GM12873 (cell line): ENCODE measurements around the gene LRTM2.

Experiments used
- TF ChIP-seq, protein P1 (sequence below): IDR thresholded peaks from 2 replicates; pipeline ENCODE4 v1.5.1; 2012; ENCODE audit warnings: low read depth, mild to moderate bottlenecking, moderate library complexity, low read length, control low read depth; ENCODE audit not compliant: insufficient read depth; ENCODE audit errors: missing control alignments

LRTM2 gene

DNA sequence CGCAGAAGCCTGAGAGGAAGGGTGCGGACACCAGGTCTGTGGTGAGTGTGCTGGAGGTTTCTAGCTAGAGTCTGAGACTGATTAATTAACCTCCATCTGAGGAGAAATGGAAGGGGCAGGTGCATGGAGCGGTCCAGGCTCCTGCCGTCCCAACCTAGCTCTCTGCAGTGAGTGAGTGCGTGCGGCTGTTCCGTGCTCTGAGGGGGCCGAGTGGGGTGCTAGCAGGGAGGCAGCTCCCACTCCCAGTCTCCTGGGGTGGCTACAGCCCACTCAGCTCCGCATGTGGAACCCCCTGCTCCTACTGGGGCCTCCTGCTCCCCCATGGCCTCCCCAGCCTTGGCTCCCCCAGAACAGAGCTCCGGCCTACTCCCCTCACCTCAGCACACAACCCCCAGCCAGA is 2.9 kb downstream of the LRTM2 start:
- TF ChIP-seq, protein P1, sequence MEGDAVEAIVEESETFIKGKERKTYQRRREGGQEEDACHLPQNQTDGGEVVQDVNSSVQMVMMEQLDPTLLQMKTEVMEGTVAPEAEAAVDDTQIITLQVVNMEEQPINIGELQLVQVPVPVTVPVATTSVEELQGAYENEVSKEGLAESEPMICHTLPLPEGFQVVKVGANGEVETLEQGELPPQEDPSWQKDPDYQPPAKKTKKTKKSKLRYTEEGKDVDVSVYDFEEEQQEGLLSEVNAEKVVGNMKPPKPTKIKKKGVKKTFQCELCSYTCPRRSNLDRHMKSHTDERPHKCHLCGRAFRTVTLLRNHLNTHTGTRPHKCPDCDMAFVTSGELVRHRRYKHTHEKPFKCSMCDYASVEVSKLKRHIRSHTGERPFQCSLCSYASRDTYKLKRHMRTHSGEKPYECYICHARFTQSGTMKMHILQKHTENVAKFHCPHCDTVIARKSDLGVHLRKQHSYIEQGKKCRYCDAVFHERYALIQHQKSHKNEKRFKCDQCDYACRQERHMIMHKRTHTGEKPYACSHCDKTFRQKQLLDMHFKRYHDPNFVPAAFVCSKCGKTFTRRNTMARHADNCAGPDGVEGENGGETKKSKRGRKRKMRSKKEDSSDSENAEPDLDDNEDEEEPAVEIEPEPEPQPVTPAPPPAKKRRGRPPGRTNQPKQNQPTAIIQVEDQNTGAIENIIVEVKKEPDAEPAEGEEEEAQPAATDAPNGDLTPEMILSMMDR = no peak

DNA sequence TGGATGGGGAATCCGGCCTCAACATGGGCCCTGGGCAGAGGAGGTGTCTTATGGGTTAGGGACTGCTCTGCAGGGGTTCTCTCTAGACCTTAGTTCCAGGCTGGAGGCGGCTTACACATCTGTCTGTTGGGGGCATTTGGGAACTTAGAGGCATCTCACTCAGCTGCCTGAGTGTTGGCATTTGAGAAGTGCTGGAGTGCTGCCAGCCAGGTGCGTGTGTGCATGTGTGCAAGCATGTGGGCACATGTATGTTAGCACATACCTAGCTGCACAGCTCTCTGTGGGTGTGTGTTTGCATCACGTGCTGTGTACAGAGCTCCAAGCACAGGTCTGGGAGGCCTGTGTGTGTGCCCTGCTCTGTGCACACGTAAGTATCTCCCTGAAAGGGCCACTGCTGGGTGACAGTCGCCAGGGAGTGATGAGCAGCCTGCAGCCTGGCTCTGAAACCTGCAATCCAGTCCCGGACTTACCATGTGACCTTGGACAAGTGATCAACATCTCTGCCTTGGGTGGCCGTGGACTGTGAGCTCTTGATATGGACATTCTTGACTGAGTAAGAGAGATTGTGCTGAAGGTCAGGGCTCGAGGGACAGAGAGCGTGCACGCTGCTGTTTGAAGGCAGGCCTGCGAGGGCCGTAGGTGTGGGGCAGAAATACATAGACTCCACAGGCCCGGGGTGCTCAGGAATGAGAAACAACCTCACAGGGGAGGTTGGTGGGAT is 5.2 kb downstream of the LRTM2 start:
- TF ChIP-seq, protein P1 = no peak

DNA sequence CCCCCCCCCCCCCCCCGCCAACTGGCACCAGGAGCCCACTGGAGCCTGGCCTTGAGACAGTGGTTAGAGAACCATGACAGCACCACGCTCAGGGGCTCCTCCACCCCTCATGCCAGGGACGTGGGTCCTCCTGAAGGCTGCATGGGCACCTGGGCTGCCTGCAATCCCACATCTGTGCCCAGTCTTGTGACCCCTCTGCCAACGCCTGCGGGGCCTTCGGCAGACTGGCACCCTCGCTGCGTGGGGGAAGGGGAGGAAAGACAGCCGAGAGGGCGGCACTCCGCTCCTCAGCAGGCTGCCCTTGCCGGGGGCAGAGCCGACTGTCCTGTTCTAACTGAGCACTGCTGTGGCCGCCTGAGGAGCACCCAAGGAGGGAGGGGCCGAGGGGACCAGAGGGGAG is 6.0 kb downstream of the LRTM2 start:
- TF ChIP-seq, protein P1 = no peak

DNA sequence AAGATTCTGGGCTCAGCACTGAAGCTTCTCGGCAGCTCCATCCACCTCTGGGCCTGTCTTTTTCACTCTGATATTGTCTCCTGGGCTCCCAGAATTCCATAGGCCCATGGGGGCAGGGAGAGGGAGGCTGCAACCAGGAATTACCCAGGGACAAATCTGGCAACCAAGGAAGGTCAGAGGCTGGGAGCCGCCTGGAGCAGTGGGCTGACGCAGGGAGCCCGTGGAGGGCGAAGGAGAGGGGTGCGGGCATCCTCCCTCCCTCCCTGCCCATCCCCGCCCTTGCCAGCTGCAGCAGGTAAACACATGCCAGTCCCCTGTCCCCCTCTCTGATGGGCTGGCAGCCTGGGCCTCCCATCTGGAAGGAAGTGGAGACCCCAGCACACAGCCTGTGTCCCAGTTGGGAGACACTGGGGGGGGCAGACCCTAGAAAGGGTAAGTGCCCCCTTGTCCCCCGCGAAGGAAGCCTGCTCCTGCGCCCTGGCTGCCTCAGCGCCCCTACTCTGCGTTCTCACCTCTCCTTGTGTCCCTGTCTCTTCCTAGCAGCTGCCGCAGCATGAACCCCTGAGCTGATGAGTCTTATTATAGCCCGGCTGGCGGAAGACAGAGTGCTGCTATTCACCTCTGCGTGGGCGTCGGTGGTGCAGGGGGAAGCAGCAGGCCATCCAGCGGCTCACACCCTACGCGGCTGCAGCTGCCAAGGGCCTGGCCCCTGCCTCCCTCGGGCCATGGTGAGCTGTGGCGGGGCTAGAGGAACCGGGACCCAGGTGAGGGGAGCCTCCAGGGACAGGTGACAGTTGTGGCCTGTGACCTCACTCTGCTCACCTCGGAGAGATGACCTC is 6.7 kb downstream of the LRTM2 start:
- TF ChIP-seq, protein P1 = no peak

DNA sequence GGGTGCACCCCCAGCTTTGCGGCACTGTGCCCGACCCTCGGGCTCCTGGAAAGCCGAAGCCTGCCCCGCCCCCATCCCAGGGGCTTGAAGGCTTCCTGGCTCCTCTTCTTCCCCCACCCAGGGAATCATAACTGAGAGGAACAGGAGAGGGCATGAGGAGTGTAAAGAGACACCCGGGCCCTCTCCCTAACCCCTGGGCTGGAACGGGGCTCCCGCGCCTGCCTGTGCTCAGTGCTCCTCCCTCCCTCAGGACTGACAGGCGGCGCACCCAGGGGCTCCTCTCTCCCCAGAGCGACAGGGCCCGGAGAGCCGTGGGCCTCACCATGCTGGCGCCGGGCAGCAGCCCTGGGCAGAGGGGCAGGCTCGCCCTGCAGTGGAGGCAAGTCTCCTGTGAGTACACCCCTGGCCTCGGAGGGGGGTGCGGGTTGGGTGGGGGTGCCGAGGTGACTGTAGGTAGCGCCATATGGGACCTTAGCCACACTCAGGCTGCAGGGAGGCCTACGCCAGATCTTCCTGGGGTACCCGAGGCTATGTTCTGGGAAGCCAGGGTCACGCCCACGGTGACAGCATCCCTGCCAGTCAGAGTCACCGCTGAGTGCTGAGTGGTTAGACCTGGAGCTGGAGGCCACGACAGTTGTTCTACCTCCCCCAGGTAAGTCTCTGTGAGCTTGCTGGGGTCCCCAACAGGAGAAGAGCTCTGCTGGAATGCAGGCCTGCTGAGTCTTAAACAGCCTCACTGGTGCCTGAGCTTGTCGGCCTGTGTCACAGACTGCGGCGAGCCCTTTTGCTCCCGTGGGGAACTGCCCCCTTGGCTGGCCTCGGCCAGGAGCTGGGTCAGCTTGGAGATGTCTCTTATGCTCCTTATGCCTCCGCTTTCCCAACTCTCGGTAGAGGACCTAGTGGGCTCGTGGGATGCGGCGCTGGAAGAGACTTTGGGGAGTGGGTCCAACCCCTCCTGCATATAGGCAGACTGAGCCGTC is 7.8 kb downstream of the LRTM2 start:
- TF ChIP-seq, protein P1 = no peak

DNA sequence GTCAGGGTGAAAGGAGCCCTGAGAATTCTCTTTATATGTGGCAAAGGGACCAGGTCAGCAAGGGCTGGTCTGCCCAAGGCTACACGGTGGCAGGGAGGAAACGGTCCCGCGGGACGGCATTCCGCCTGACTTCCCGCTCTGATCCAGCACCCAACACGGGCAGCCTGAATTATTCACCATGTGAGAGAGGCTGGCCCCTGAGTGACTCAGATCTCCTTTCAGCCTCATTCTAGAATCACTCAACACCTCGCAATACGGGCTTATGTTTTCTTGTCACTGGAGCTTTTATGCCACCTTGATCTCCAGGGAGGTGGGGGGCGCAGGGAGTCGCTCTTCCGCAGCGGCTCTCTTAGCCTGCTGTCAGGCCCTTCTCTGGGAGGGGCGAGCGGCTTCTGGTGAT is 8.5 kb downstream of the LRTM2 start:
- TF ChIP-seq, protein P1 = no peak
